Fibroblast of lung (primary cell): ENCODE results near the gene TSC22D1.

Experiments used
- CTCF ChIP-seq, 2 donors: IDR thresholded peaks in 1 of 2; conservative IDR thresholded peaks in 1 of 2; 1 replicate in 1 of 2; 2 replicates in 1 of 2; pipeline ENCODE4 v1.5.1; 2011 to 2012; ENCODE audit warnings: low read length in 2 of 2, control low read depth in 1 of 2, inconsistent platforms in 1 of 2, low read depth in 1 of 2, mild to moderate bottlenecking in 1 of 2
- EZH2 ChIP-seq: IDR thresholded peaks from 2 replicates; pipeline ENCODE4 v1.5.1; 2012; ENCODE audit warnings: low read length, control low read depth, mild to moderate bottlenecking; ENCODE audit errors: missing control alignments

GRCh38 chr13:44417876-44418275 lies 158.3 kb downstream of the TSC22D1 start:
- TF ChIP-seq CTCF (conservative IDR thresholded peaks at IDR 0.05 in 1 of 2, IDR thresholded peaks at IDR 0.05 in 1 of 2; ENCODE audit: low read depth in 1 of 2, low read length in 2 of 2) (no peak), EZH2 (no peak)
